ENCODE measurements around the gene DOCK4. TPM values are rescaled to one million over a fixed set of nuclear protein-coding genes. Genes with fewer than 3 reads are reported as not detected.

The DOCK4 gene
- total RNA-seq, 4 donors from 2014 or later = 12.7 to 28.4 (median 19.5) TPM

GRCh38 chr7:112049555-112050249, 156.5 kb downstream of the DOCK4 start:
- H3K9me3 ChIP-seq = peaks cover 6 to 10% of the 10 kb centered on the region in 2 donors
- intact Hi-C loops (cut with DNase I; ENCODE audit: low total_unique reads) = no loop called here
- no peak overlapping the region for H3K4me3 ChIP-seq
- in situ Hi-C loops (cut with MboI; ENCODE audit: low pct_ligation_motif_present in 1 of 4, low pct_unique_long_range_greater_than_20kb in 1 of 4, low sequenced_read_pairs in 3 of 4) = no loop called here
- TF ChIP-seq POLR2AphosphoS5 (IDR thresholded peaks at IDR 0.05) (no peak), POLR2A (IDR thresholded peaks at IDR 0.05) (no peak), EP300 (IDR thresholded peaks at IDR 0.05; ENCODE audit: low read depth) (no peak)
- TF ChIP-seq, protein P1, sequence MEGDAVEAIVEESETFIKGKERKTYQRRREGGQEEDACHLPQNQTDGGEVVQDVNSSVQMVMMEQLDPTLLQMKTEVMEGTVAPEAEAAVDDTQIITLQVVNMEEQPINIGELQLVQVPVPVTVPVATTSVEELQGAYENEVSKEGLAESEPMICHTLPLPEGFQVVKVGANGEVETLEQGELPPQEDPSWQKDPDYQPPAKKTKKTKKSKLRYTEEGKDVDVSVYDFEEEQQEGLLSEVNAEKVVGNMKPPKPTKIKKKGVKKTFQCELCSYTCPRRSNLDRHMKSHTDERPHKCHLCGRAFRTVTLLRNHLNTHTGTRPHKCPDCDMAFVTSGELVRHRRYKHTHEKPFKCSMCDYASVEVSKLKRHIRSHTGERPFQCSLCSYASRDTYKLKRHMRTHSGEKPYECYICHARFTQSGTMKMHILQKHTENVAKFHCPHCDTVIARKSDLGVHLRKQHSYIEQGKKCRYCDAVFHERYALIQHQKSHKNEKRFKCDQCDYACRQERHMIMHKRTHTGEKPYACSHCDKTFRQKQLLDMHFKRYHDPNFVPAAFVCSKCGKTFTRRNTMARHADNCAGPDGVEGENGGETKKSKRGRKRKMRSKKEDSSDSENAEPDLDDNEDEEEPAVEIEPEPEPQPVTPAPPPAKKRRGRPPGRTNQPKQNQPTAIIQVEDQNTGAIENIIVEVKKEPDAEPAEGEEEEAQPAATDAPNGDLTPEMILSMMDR (IDR thresholded peaks at IDR 0.05) = no peak
- no peak overlapping the region for H3K27ac ChIP-seq
- peaks cover 0 to 3% (median 0%) of the 10 kb centered on the region in 4 donors for H3K4me1 ChIP-seq
- DNase-seq = no peak
- no peaks in the 10 kb centered on the region for H3K27me3 ChIP-seq
- no peaks in the 10 kb centered on the region for H3K36me3 ChIP-seq
- WGBS, 2 donors (ENCODE audit: low coverage in 1 of 2) = 71 to 75% methylated on average over 2 of the region's 2 CpGs

DNA sequence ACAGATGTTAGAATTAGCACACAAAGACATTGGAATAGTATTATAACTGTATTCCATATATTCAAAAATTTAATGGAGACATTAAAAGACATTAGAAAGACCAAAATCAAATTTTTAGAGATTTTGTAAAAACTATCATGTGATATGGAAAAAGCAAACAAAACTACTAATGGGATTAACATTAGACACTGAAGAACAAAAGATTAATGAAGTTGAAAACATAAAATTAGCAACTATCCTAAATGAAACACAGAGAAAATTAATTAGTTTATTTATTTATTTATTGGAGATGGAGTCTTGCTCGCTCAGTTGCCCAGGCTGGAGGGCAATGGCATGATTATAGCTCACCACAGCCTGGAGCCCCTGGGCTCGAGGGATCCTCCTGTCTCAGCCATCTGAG, 158.8 kb downstream of the DOCK4 start:
- TF ChIP-seq POLR2A (IDR thresholded peaks at IDR 0.05) (no peak), POLR2AphosphoS5 (IDR thresholded peaks at IDR 0.05) (no peak), EP300 (IDR thresholded peaks at IDR 0.05; ENCODE audit: low read depth) (no peak)
- TF ChIP-seq, protein P1 (IDR thresholded peaks at IDR 0.05) = no peak
- Histone ChIP-seq H3K4me3 (no peak overlapping the region), H3K27me3 (no peaks in the 10 kb centered on the region), H3K27ac (no peak overlapping the region), H3K9me3 (peaks cover 6 to 10% of the 10 kb centered on the region in 2 donors), H3K36me3 (no peaks in the 10 kb centered on the region), H3K4me1 (peaks cover 0 to 3% (median 0%) of the 10 kb centered on the region in 4 donors)
- intact Hi-C loops (cut with DNase I; ENCODE audit: low total_unique reads) = no loop called here
- in situ Hi-C loops (cut with MboI; ENCODE audit: low pct_ligation_motif_present in 1 of 4, low pct_unique_long_range_greater_than_20kb in 1 of 4, low sequenced_read_pairs in 3 of 4) = no loop called here
- WGBS, 2 donors (ENCODE audit: low coverage in 1 of 2) = 85 to 88% methylated on average over 1 to 2 of the region's 2 CpGs
- DNase-seq = no peak

GRCh38 chr7:112045222-112045621, 161.0 kb downstream of the DOCK4 start:
- H3K4me3 ChIP-seq = no peak overlapping the region
- intact Hi-C loops (cut with DNase I; ENCODE audit: low total_unique reads) (no loop called here), in situ Hi-C loops (cut with MboI; ENCODE audit: low pct_ligation_motif_present in 1 of 4, low pct_unique_long_range_greater_than_20kb in 1 of 4, low sequenced_read_pairs in 3 of 4) (no loop called here)
- TF ChIP-seq, protein P1 (IDR thresholded peaks at IDR 0.05) = no peak
- TF ChIP-seq POLR2AphosphoS5 (IDR thresholded peaks at IDR 0.05) (no peak), EP300 (IDR thresholded peaks at IDR 0.05; ENCODE audit: low read depth) (no peak), POLR2A (IDR thresholded peaks at IDR 0.05) (no peak)
- peaks cover 6 to 10% of the 10 kb centered on the region in 2 donors for H3K9me3 ChIP-seq
- no peak overlapping the region for H3K27ac ChIP-seq
- DNase-seq = no peak
- no peaks in the 10 kb centered on the region for H3K4me1 ChIP-seq
- H3K27me3 ChIP-seq = no peaks in the 10 kb centered on the region
- H3K36me3 ChIP-seq = no peaks in the 10 kb centered on the region

- 89 to 98% methylated on average over 6 to 8 of the region's 8 CpGs for WGBS, 2 donors (ENCODE audit: low coverage in 1 of 2)
- intact Hi-C loops (cut with DNase I; ENCODE audit: low total_unique reads) = no loop called here
- Histone ChIP-seq H3K4me3 (no peak overlapping the region), H3K9me3 (peaks cover 5 to 8% of the 10 kb centered on the region in 2 donors), H3K4me1 (no peaks in the 10 kb centered on the region), H3K36me3 (no peaks in the 10 kb centered on the region), H3K27ac (no peak overlapping the region), H3K27me3 (no peaks in the 10 kb centered on the region)
- no peak for DNase-seq
- in situ Hi-C loops (cut with MboI; ENCODE audit: low pct_ligation_motif_present in 1 of 4, low pct_unique_long_range_greater_than_20kb in 1 of 4, low sequenced_read_pairs in 3 of 4) = no loop called here
- TF ChIP-seq, protein P1 (IDR thresholded peaks at IDR 0.05) = no peak
- TF ChIP-seq POLR2AphosphoS5 (IDR thresholded peaks at IDR 0.05) = no peak
- TF ChIP-seq EP300 (IDR thresholded peaks at IDR 0.05; ENCODE audit: low read depth) = no peak
- TF ChIP-seq POLR2A (IDR thresholded peaks at IDR 0.05) = no peak
These were observed 163.6 kb downstream of the DOCK4 start for GRCh38 chr7:112042631-112043030.
